ENCODE data around the gene TOP3B.

Gene TOP3B

GRCh38 chr22:21985214-21985613, 2.6 kb upstream of the TOP3B start:
- POLR2A ChIA-PET = no interaction called here
- TF ChIP-seq CTCF (IDR thresholded peaks at IDR 0.05; ENCODE audit: control extremely low read depth, extremely low read depth, low read depth, missing control alignments) = no peak
- DNase-seq (ENCODE audit: extremely low spot score) = no peak
- CTCF ChIA-PET = interaction anchor here (1.0 to 1.3 kb wide), 4 partner anchors 9 to 75 kb away, joined by 3 to 8 read pairs (median 4); no protein-coding TSS in a partner anchor

- ChIA-PET CTCF (interaction anchor here (1.0 to 1.3 kb wide), 4 partner anchors 10 to 76 kb away, joined by 3 to 8 read pairs (median 4); no protein-coding TSS in a partner anchor), POLR2A (no interaction called here)
- TF ChIP-seq CTCF (IDR thresholded peaks at IDR 0.05; ENCODE audit: control extremely low read depth, extremely low read depth, low read depth, missing control alignments) = peak; percentile 54
- peak; percentile 55 for DNase-seq (ENCODE audit: extremely low spot score)
These were observed 2.2 kb upstream of the TOP3B start for GRCh38 chr22:21984793-21985192.

GRCh38 chr22:21981874-21982273, 713 bp downstream of the TOP3B start:
- ChIA-PET POLR2A (no interaction called here), CTCF (interaction anchor here (0.8 to 3.3 kb wide), 4 partner anchors 10 to 44 kb away, joined by 3 to 47 read pairs (median 12); no protein-coding TSS in a partner anchor)
- DNase-seq (ENCODE audit: extremely low spot score) = no peak
- TF ChIP-seq CTCF (IDR thresholded peaks at IDR 0.05; ENCODE audit: control extremely low read depth, extremely low read depth, low read depth, missing control alignments) = no peak

GRCh38 chr22:21980547-21980946, 2.0 kb downstream of the TOP3B start:
- no peak for DNase-seq (ENCODE audit: extremely low spot score)
- no peak for TF ChIP-seq CTCF (IDR thresholded peaks at IDR 0.05; ENCODE audit: control extremely low read depth, extremely low read depth, low read depth, missing control alignments)
- ChIA-PET POLR2A (no interaction called here), CTCF (interaction anchor here (2.5 to 3.3 kb wide), 3 partner anchors 9 to 43 kb away, joined by 9 to 47 read pairs (median 14); no protein-coding TSS in a partner anchor)

- DNase-seq (ENCODE audit: extremely low spot score) = no peak
- ChIA-PET POLR2A (no interaction called here), CTCF (interaction anchor here (0.8 to 1.1 kb wide), 2 partner anchors 26 to 41 kb away, joined by 3 to 7 read pairs; partner anchors contain the start of gene PPM1F)
- no peak for TF ChIP-seq CTCF (IDR thresholded peaks at IDR 0.05; ENCODE audit: control extremely low read depth, extremely low read depth, low read depth, missing control alignments)
These were observed 3.8 kb downstream of the TOP3B start for GRCh38 chr22:21978564-21979386.

- POLR2A ChIA-PET = interaction anchor here (0.7 kb wide), 1 partner anchor 33 kb away, joined by 5 read pairs; no protein-coding TSS in a partner anchor
- CTCF ChIA-PET = no interaction called here
- no peak for TF ChIP-seq CTCF (IDR thresholded peaks at IDR 0.05; ENCODE audit: control extremely low read depth, extremely low read depth, low read depth, missing control alignments)
- DNase-seq (ENCODE audit: extremely low spot score) = no peak
These were observed 4.8 kb downstream of the TOP3B start for GRCh38 chr22:21977814-21978213.

Data from GM10248 (cell line).